Smooth muscle cell (in vitro differentiated cells): ENCODE measurements around the gene SPI1. TPM values are rescaled to one million over a fixed set of nuclear protein-coding genes. Genes with fewer than 3 reads are reported as not detected.

Source experiments
- DNase-seq: peaks from one replicate; lab custom pipeline; 2025; ENCODE audit not compliant: unreplicated experiment; lab: John Stamatoyannopoulos, UW
- H2AFZ ChIP-seq: fragments of 200-600 bp; sonication (generic); 2 replicates; pipeline ENCODE4 v1.6.0; 2016; ENCODE audit warnings: antibody characterized with exemption, low read depth, mild to moderate bottlenecking
- H3F3A ChIP-seq: fragments of 200-600 bp; sonication (generic); 2 replicates; pipeline ENCODE4 v1.6.0; 2017; ENCODE audit warnings: antibody characterized with exemption, low read depth
- H3K27ac ChIP-seq: fragments of 200-600 bp; sonication (generic); 2 replicates; pipeline ENCODE4 v1.5.1; 2016; ENCODE audit warnings: low read depth, mild to moderate bottlenecking
- H3K27me3 ChIP-seq: fragments of 200-600 bp; sonication (generic); 2 replicates; pipeline ENCODE4 v1.6.1; 2016; ENCODE audit warnings: low read depth, mild to moderate bottlenecking
- H3K36me3 ChIP-seq: fragments of 200-600 bp; sonication (generic); 2 replicates; pipeline ENCODE4 v1.5.1; 2016; ENCODE audit warnings: low read depth
- H3K4me1 ChIP-seq: fragments of 200-600 bp; sonication (generic); 2 replicates; pipeline ENCODE4 v1.5.1; 2016; ENCODE audit warnings: low read depth
- H3K4me2 ChIP-seq: fragments of 200-600 bp; sonication (generic); 2 replicates; pipeline ENCODE4 v1.6.0; 2016; ENCODE audit warnings: mild to moderate bottlenecking
- H3K4me3 ChIP-seq: fragments of 200-600 bp; sonication (generic); 2 replicates; pipeline ENCODE4 v1.5.1; 2016; ENCODE audit warnings: mild to moderate bottlenecking
- H3K79me2 ChIP-seq: fragments of 200-600 bp; sonication (generic); 2 replicates; pipeline ENCODE4 v1.6.0; 2016; ENCODE audit warnings: low read depth, mild to moderate bottlenecking
- H3K9ac ChIP-seq: fragments of 200-600 bp; sonication (generic); 2 replicates; pipeline ENCODE4 v1.6.0; 2016; ENCODE audit warnings: low read depth
- H3K9me3 ChIP-seq: fragments of 200-600 bp; sonication (generic); replicated peaks from 2 replicates; pipeline ENCODE4 v1.5.1; 2016; ENCODE audit warnings: low read depth
- H4K20me1 ChIP-seq: fragments of 200-600 bp; sonication (generic); 2 replicates; pipeline ENCODE4 v1.6.0; 2016; ENCODE audit warnings: low read depth
- WGBS: methylation state at CpG from one replicate; pipeline ENCODE4 v1.1.7; 2016; ENCODE audit warnings: low lambda C conversion rate; 5-methylcytosine and 5-hydroxymethylcytosine counted together
- polyA plus RNA-seq: library from polyadenylated mRNA; unstranded; fragments of >200 nt; fragmentation: Nextera tagmentation; extraction: Ambion mirVana; gene quantifications from 2 replicates; pipeline ENCODE4 v1.2.1, GENCODE V29; 2016
- total RNA-seq: library from RNA; depleted of rRNA; stranded (reverse); fragments of >200 nt; gene quantifications from 2 replicates; pipeline ENCODE4 v1.2.3, GENCODE V29; 2014
- TF ChIP-seq, protein P1 (sequence below): fragments of 200-600 bp; sonication (generic); IDR thresholded peaks from 2 replicates; pipeline ENCODE4 v1.5.1; 2017; ENCODE audit warnings: borderline replicate concordance, mild to moderate bottlenecking, antibody characterized with exemption; ENCODE audit not compliant: insufficient read depth, poor library complexity, severe bottlenecking

The SPI1 gene
- total and polyA plus RNA-seq, 2 experiments from 2014 or later = not detected

DNA sequence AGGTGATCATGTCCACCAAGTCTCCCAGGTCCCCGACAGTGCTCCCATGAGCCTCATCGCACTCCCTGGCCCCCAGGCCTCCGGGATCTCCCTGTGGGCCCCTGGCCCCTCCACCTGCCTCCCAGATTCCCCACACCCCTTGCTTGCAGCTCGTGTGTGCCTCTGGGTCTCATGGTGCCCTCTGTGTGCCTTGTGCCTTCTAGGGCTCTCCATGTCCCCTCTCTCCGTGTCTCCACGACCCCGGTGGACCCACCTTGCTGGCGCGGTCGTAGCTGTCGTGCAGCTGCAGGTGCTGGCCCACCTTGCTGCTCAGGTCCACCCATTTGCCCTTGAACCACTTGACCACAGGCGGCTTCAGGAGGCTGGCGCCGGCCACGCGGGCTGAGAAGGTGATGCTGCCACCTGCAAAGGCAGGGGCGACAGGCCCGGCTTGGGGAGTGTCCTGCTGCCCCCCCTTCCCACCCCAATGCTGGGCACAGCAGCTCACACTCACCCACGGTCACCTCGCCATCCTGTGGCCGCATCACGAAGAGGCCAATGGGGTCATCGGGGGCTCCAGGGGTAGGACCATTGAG is 28.7 kb downstream of the SPI1 start:
- WGBS = 96% methylated on average over 22 of the region's 23 CpGs
- no peaks in the 10 kb centered on the region for H3K9me3 ChIP-seq

GRCh38 chr11:47348859-47349258 is 29.5 kb downstream of the SPI1 start:
- Histone ChIP-seq H3K79me2 (no peaks in the 10 kb centered on the region), H3K9ac (no peak overlapping the region), H3K36me3 (no peaks in the 10 kb centered on the region), H3K4me1 (peaks cover 8% of the 10 kb centered on the region), H3K27ac (no peak overlapping the region), H3K9me3 (no peaks in the 10 kb centered on the region), H3F3A (no peaks in the 10 kb centered on the region), H4K20me1 (no peaks in the 10 kb centered on the region), H3K27me3 (no peaks in the 10 kb centered on the region), H2AFZ (no peak overlapping the region), H3K4me3 (no peak overlapping the region), H3K4me2 (no peak overlapping the region)
- TF ChIP-seq, protein P1, sequence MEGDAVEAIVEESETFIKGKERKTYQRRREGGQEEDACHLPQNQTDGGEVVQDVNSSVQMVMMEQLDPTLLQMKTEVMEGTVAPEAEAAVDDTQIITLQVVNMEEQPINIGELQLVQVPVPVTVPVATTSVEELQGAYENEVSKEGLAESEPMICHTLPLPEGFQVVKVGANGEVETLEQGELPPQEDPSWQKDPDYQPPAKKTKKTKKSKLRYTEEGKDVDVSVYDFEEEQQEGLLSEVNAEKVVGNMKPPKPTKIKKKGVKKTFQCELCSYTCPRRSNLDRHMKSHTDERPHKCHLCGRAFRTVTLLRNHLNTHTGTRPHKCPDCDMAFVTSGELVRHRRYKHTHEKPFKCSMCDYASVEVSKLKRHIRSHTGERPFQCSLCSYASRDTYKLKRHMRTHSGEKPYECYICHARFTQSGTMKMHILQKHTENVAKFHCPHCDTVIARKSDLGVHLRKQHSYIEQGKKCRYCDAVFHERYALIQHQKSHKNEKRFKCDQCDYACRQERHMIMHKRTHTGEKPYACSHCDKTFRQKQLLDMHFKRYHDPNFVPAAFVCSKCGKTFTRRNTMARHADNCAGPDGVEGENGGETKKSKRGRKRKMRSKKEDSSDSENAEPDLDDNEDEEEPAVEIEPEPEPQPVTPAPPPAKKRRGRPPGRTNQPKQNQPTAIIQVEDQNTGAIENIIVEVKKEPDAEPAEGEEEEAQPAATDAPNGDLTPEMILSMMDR = no peak
- DNase-seq = no peak
- WGBS = 70% methylated on average over 6 of the region's 8 CpGs

More for the DNA sequence above, 28.7 kb downstream of the SPI1 start:
- peaks cover 3% of the 10 kb centered on the region for H3F3A ChIP-seq
- H3K27ac ChIP-seq = no peak overlapping the region
- no peaks in the 10 kb centered on the region for H3K36me3 ChIP-seq
- no peak overlapping the region for H3K4me3 ChIP-seq
- no peak overlapping the region for H3K9ac ChIP-seq
- DNase-seq = no peak
- H3K79me2 ChIP-seq = no peaks in the 10 kb centered on the region
- TF ChIP-seq, protein P1 = no peak
- H3K27me3 ChIP-seq = no peaks in the 10 kb centered on the region
- no peak overlapping the region for H3K4me2 ChIP-seq
- no peaks in the 10 kb centered on the region for H4K20me1 ChIP-seq
- H2AFZ ChIP-seq = no peak overlapping the region
- H3K4me1 ChIP-seq = peaks cover 8% of the 10 kb centered on the region

DNA sequence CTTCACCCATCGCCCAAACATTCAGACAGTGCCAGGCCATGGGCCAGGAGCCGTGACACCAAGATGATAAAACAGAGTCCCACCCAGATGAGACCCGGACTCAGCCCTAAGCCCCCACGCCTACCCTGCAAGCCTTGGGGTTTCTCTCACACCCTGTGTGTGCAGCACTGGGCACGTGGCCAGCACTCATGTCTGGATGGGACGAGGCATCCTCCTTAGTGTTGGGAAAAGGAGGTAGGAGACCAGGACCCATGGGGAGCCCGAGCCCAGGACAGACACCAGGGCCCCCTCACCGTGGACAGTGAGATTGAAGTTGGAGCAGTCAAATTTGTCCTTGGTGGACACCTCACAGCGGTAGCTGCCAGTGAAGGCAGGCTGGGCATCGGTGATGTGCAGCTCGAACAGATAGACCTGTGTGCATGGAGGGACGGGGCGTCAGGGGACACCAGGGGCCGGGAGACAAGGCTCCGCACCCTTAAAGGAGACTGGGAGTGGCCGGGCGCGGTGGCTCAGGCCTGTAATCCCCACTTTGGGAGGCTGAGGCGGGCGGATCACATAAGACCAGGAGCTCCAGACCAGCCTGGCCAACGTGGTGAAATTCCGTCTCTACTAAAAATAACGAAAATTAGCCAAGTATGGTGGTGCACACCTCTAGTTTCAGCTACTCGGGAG is 30.1 kb downstream of the SPI1 start:
- Histone ChIP-seq H3K36me3 (no peaks in the 10 kb centered on the region), H4K20me1 (no peaks in the 10 kb centered on the region), H3K4me1 (peaks cover 8% of the 10 kb centered on the region), H3K4me3 (no peak overlapping the region), H3K4me2 (no peak overlapping the region), H3K27ac (no peak overlapping the region), H3K9ac (no peak overlapping the region), H3F3A (no peaks in the 10 kb centered on the region), H3K79me2 (no peaks in the 10 kb centered on the region), H3K27me3 (no peaks in the 10 kb centered on the region), H2AFZ (no peak overlapping the region), H3K9me3 (no peaks in the 10 kb centered on the region)
- TF ChIP-seq, protein P1 = no peak
- DNase-seq = no peak
- 89% methylated on average over 24 of the region's 24 CpGs for WGBS

DNA sequence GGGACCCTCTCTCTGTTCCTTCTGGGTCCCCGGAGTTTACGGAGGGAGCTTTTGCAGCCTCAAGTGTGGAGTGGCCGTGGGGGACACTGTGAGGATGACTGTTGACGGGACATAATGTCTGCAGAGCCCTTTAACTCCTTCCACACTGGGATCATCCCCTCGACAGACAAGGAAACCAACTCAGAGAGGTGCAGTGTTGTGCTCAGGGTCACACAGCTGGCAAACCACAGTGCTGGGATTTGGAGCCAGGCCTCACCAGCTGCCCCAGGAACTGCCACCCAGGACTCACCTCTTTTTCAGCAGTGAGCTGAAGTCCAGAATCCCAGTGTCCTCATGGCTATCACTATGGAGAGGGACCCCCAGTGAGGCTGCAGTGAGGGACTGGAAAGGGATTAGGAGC is 31.2 kb downstream of the SPI1 start:
- H2AFZ ChIP-seq = no peak overlapping the region
- H3K4me2 ChIP-seq = no peak overlapping the region
- peaks cover 8% of the 10 kb centered on the region for H3K4me1 ChIP-seq
- no peaks in the 10 kb centered on the region for H4K20me1 ChIP-seq
- H3K36me3 ChIP-seq = no peaks in the 10 kb centered on the region
- no peak overlapping the region for H3K4me3 ChIP-seq
- no peak for DNase-seq
- H3K9ac ChIP-seq = no peak overlapping the region
- no peaks in the 10 kb centered on the region for H3K27me3 ChIP-seq
- H3F3A ChIP-seq = no peaks in the 10 kb centered on the region
- no peak overlapping the region for H3K27ac ChIP-seq
- H3K9me3 ChIP-seq = no peaks in the 10 kb centered on the region
- TF ChIP-seq, protein P1 = no peak
- no peaks in the 10 kb centered on the region for H3K79me2 ChIP-seq
- WGBS = 86% methylated on average over 5 of the region's 5 CpGs
